Karpas-422 (cell line): ENCODE results near the gene AXIN1. TPM values are rescaled to one million over a fixed set of nuclear protein-coding genes. Genes with fewer than 3 reads are reported as not detected.

Experiments used
- DNase-seq: peaks from one replicate; pipeline ENCODE4 v3.0.0-alpha.2; 2015
- H2AFZ ChIP-seq: fragments of 200-600 bp; sonication (generic); 2 replicates; pipeline ENCODE4 v1.6.1; 2014; ENCODE audit warnings: antibody characterized with exemption, low read length, mixed read lengths
- H3K27ac ChIP-seq: fragments of 200-600 bp; sonication (generic); 2 replicates; pipeline ENCODE4 v1.5.1; 2014; ENCODE audit warnings: mild to moderate bottlenecking, low read length, moderate library complexity
- H3K27me3 ChIP-seq: fragments of 200-600 bp; sonication (generic); 2 replicates; pipeline ENCODE4 v1.6.1; 2014; ENCODE audit warnings: low read length, mixed read lengths
- H3K36me3 ChIP-seq: fragments of 200-600 bp; sonication (generic); 2 replicates; pipeline ENCODE4 v1.6.1; 2014; ENCODE audit warnings: low read length, mixed read lengths; ENCODE audit not compliant: insufficient read depth
- H3K4me1 ChIP-seq: fragments of 200-600 bp; sonication (generic); 2 replicates; pipeline ENCODE4 v1.6.1; 2014; ENCODE audit warnings: mild to moderate bottlenecking, low read length, mixed read lengths
- H3K4me2 ChIP-seq: fragments of 200-600 bp; sonication (generic); 2 replicates; pipeline ENCODE4 v1.6.1; 2014; ENCODE audit warnings: low read length, low read depth, mild to moderate bottlenecking; ENCODE audit not compliant: poor library complexity, severe bottlenecking
- H3K4me3 ChIP-seq: fragments of 200-600 bp; sonication (generic); 2 replicates; pipeline ENCODE4 v1.5.1; 2014; ENCODE audit warnings: mild to moderate bottlenecking, antibody characterized with exemption, low read length, mixed read lengths
- H3K79me2 ChIP-seq: fragments of 200-600 bp; sonication (generic); 2 replicates; pipeline ENCODE4 v1.6.1; 2014; ENCODE audit warnings: mild to moderate bottlenecking, low read length, mixed read lengths
- H3K9ac ChIP-seq: fragments of 200-600 bp; sonication (generic); 2 replicates; pipeline ENCODE4 v1.6.0; 2014; ENCODE audit warnings: low read length
- H3K9me2 ChIP-seq: fragments of 200-600 bp; sonication (generic), shearing (Covaris generic); replicated peaks from 2 replicates; pipeline ENCODE4 v1.6.0; 2014; ENCODE audit warnings: mild to moderate bottlenecking, low read length, moderate library complexity; ENCODE audit not compliant: insufficient read depth
- H3K9me3 ChIP-seq: fragments of 300-700, 200-600 bp; sonication (generic); 2 replicates; pipeline ENCODE4 v1.6.1; 2014; ENCODE audit warnings: low read length, mixed read lengths
- H4K20me1 ChIP-seq: fragments of 200-600 bp; sonication (generic); 2 replicates; pipeline ENCODE4 v1.6.1; 2014; ENCODE audit warnings: mild to moderate bottlenecking, antibody characterized with exemption, low read length, low read depth; ENCODE audit not compliant: insufficient read depth
- total RNA-seq: library from RNA; depleted of rRNA; stranded (reverse); fragments of >200 nt; shearing (Covaris generic); gene quantifications from 2 replicates; pipeline ENCODE4 v1.2.3, GENCODE V29; 2014; ENCODE audit warnings: low replicate concordance

Gene AXIN1
- total RNA-seq, 1 experiment from 2014 or later = 14.6 TPM

GRCh38 chr16:280005-280460 lies 72.5 kb downstream of the AXIN1 start:
- H3K9me3 ChIP-seq = no peaks in the 10 kb centered on the region
- H3K79me2 ChIP-seq = no peaks in the 10 kb centered on the region
- H3K4me1 ChIP-seq = no peaks in the 10 kb centered on the region
- H3K4me3 ChIP-seq = no peak overlapping the region
- H3K27me3 ChIP-seq = no peaks in the 10 kb centered on the region
- no peak overlapping the region for H3K9ac ChIP-seq
- no peak overlapping the region for H3K4me2 ChIP-seq
- no peaks in the 10 kb centered on the region for H4K20me1 ChIP-seq
- no peak for DNase-seq
- no peak overlapping the region for H3K27ac ChIP-seq
- H3K36me3 ChIP-seq = no peaks in the 10 kb centered on the region
- no peak overlapping the region for H2AFZ ChIP-seq
- no peaks in the 10 kb centered on the region for H3K9me2 ChIP-seq

- no peak overlapping the region for H3K4me3 ChIP-seq
- no peak for DNase-seq
- H2AFZ ChIP-seq = no peak overlapping the region
- no peaks in the 10 kb centered on the region for H3K36me3 ChIP-seq
- no peaks in the 10 kb centered on the region for H3K9me2 ChIP-seq
- no peaks in the 10 kb centered on the region for H3K4me1 ChIP-seq
- no peak overlapping the region for H3K4me2 ChIP-seq
- no peak overlapping the region for H3K9ac ChIP-seq
- no peak overlapping the region for H3K27ac ChIP-seq
- H4K20me1 ChIP-seq = no peaks in the 10 kb centered on the region
- no peaks in the 10 kb centered on the region for H3K79me2 ChIP-seq
- no peaks in the 10 kb centered on the region for H3K27me3 ChIP-seq
- no peaks in the 10 kb centered on the region for H3K9me3 ChIP-seq
Measured at GRCh38 chr16:279531-279930, 73.0 kb downstream of the AXIN1 start.

- H3K9me2 ChIP-seq = no peaks in the 10 kb centered on the region
- H3K4me1 ChIP-seq = no peaks in the 10 kb centered on the region
- no peak overlapping the region for H2AFZ ChIP-seq
- peak; percentile 75 for DNase-seq
- no peak overlapping the region for H3K9ac ChIP-seq
- H3K27ac ChIP-seq = no peak overlapping the region
- no peak overlapping the region for H3K4me2 ChIP-seq
- H4K20me1 ChIP-seq = no peaks in the 10 kb centered on the region
- no peaks in the 10 kb centered on the region for H3K9me3 ChIP-seq
- H3K4me3 ChIP-seq = no peak overlapping the region
- H3K27me3 ChIP-seq = no peaks in the 10 kb centered on the region
- H3K36me3 ChIP-seq = no peaks in the 10 kb centered on the region
- H3K79me2 ChIP-seq = no peaks in the 10 kb centered on the region
Measured at GRCh38 chr16:278863-279366, 73.6 kb downstream of the AXIN1 start.

GRCh38 chr16:276426-277077 lies 76.0 kb downstream of the AXIN1 start:
- H3K27me3 ChIP-seq = no peaks in the 10 kb centered on the region
- no peak for DNase-seq

GRCh38 chr16:275786-276232 lies 76.7 kb downstream of the AXIN1 start, which contains the start of gene RGS11:
TSS of gene RGS11 (minus strand) at chr16:275944. CDS start at chr16:275911, 33 bp downstream.
- no peak for DNase-seq
- H3K9me3 ChIP-seq = no peaks in the 10 kb centered on the region
- no peaks in the 10 kb centered on the region for H3K79me2 ChIP-seq
- no peak within 1 kb of the TSS for H3K4me3 ChIP-seq
- no peak within 1 kb of the TSS for H3K27ac ChIP-seq
- no peak within 1 kb of the TSS for H3K9ac ChIP-seq
- H3K27me3 ChIP-seq = no peaks in the 10 kb centered on the region
- H3K4me1 ChIP-seq = peaks cover 6% of the 10 kb centered on the region
- no peaks in the 10 kb centered on the region for H4K20me1 ChIP-seq
- no peaks in the 10 kb centered on the region for H3K36me3 ChIP-seq
- no peak within 1 kb of the TSS for H2AFZ ChIP-seq
- H3K4me2 ChIP-seq = no peak within 1 kb of the TSS
- no peaks in the 10 kb centered on the region for H3K9me2 ChIP-seq

More at GRCh38 chr16:276426-277077, 76.0 kb downstream of the AXIN1 start:
- Histone ChIP-seq H4K20me1 (no peaks in the 10 kb centered on the region), H2AFZ (no peak overlapping the region), H3K9ac (no peak overlapping the region), H3K79me2 (no peaks in the 10 kb centered on the region), H3K9me2 (no peaks in the 10 kb centered on the region), H3K36me3 (no peaks in the 10 kb centered on the region), H3K27ac (no peak overlapping the region), H3K4me1 (peaks cover 6% of the 10 kb centered on the region), H3K9me3 (no peaks in the 10 kb centered on the region), H3K4me3 (no peak overlapping the region), H3K4me2 (no peak overlapping the region)

- H3K4me1 ChIP-seq = peaks cover 6% of the 10 kb centered on the region
- H3K4me2 ChIP-seq = no peak overlapping the region
- no peaks in the 10 kb centered on the region for H3K27me3 ChIP-seq
- H4K20me1 ChIP-seq = no peaks in the 10 kb centered on the region
- H3K79me2 ChIP-seq = no peaks in the 10 kb centered on the region
- no peak overlapping the region for H2AFZ ChIP-seq
- no peaks in the 10 kb centered on the region for H3K36me3 ChIP-seq
- H3K9me2 ChIP-seq = no peaks in the 10 kb centered on the region
- H3K4me3 ChIP-seq = no peak overlapping the region
- DNase-seq = no peak
- H3K9ac ChIP-seq = no peak overlapping the region
- H3K9me3 ChIP-seq = no peaks in the 10 kb centered on the region
- no peak overlapping the region for H3K27ac ChIP-seq
Measured at GRCh38 chr16:275041-275641, 77.4 kb downstream of the AXIN1 start.

- H3K9me2 ChIP-seq = no peaks in the 10 kb centered on the region
- no peak overlapping the region for H3K9ac ChIP-seq
- H3K9me3 ChIP-seq = no peaks in the 10 kb centered on the region
- H3K4me3 ChIP-seq = peak overlapping the region; percentile 44; the same call in 1 of the 2 replicates
- H3K4me1 ChIP-seq = peaks cover 6% of the 10 kb centered on the region
- DNase-seq = peak; percentile 68
- no peak overlapping the region for H3K27ac ChIP-seq
- H3K27me3 ChIP-seq = no peaks in the 10 kb centered on the region
- no peak overlapping the region for H2AFZ ChIP-seq
- H3K79me2 ChIP-seq = no peaks in the 10 kb centered on the region
- H3K36me3 ChIP-seq = no peaks in the 10 kb centered on the region
- peak overlapping the region; percentile 60 for H3K4me2 ChIP-seq
- no peaks in the 10 kb centered on the region for H4K20me1 ChIP-seq
Measured at GRCh38 chr16:273547-274421, 78.7 kb downstream of the AXIN1 start.
